Upper lobe of left lung (tissue), 6 donors: Measurements from ENCODE around the gene RBM8A. TPM values are rescaled to one million over a fixed set of nuclear protein-coding genes. Genes with fewer than 3 reads are reported as not detected.

Source experiments
- ATAC-seq, 2 donors: fragments of 200-7000 bp; cut with Tn5 transposase; one replicate each; pipeline ENCODE4 v1.9.1; 2022; ENCODE audit warnings: mild to moderate bottlenecking in 2 of 2, moderate library complexity in 2 of 2; ENCODE audit not compliant: low FRiP score in 2 of 2
- DNase-seq, 2 donors: peaks; one replicate each; pipeline ENCODE4 v3.0.0-alpha.2; 2019 to 2020
- H3K27ac ChIP-seq, 4 donors: fragments of 200-600 bp; sonication (generic); one replicate each; pipeline ENCODE4 v1.5.1; 2016 to 2019
- H3K27me3 ChIP-seq, 4 donors: fragments of 200-600 bp; sonication (generic); one replicate each; pipeline ENCODE4 v1.5.1; 2017 to 2019
- H3K36me3 ChIP-seq, 4 donors: fragments of 200-600 bp; sonication (generic); one replicate each; pipeline ENCODE4 v1.5.1; 2016 to 2019
- H3K4me1 ChIP-seq, 4 donors: fragments of 200-600 bp; sonication (generic); one replicate each; pipeline ENCODE4 v1.5.1; 2018 to 2019
- H3K4me3 ChIP-seq, 4 donors: fragments of 200-600 bp; sonication (generic); one replicate each; pipeline ENCODE4 v1.5.1; 2017 to 2019; ENCODE audit warnings: mild to moderate bottlenecking in 2 of 4, moderate library complexity in 1 of 4
- H3K9me3 ChIP-seq, 4 donors: fragments of 200-600 bp; sonication (generic); one replicate each; pipeline ENCODE4 v1.5.1; 2018 to 2019
- CTCF ChIP-seq, 6 experiments: fragments of 450-650 bp in 4 of 6; fragments of 200-600 bp in 2 of 6; sonication (generic) in 2 of 6; IDR thresholded peaks; one replicate each; pipeline ENCODE4 v1.5.1; 2016 to 2019; ENCODE audit warnings: antibody characterized with exemption in 6 of 6
- EP300 ChIP-seq, 4 donors: sonication (generic); formaldehyde crosslinking; IDR thresholded peaks; one replicate each; pipeline ENCODE4 v1.5.1; 2017; ENCODE audit warnings: antibody characterized with exemption in 4 of 4, control low read depth in 2 of 4
- POLR2A ChIP-seq, 4 donors: fragments of 450-650 bp; IDR thresholded peaks; one replicate each; pipeline ENCODE4 v1.5.1; 2016 to 2017; ENCODE audit warnings: antibody characterized with exemption in 4 of 4, mild to moderate bottlenecking in 2 of 4
- POLR2AphosphoS5 ChIP-seq, 2 donors: sonication (generic); formaldehyde crosslinking; IDR thresholded peaks; one replicate each; pipeline ENCODE4 v1.5.1; 2017; ENCODE audit warnings: antibody characterized with exemption in 2 of 2
- WGBS, 2 donors: methylation state at CpG; one replicate each; pipeline ENCODE4 v1.1.5; 2017 to 2018; 5-methylcytosine and 5-hydroxymethylcytosine counted together
- total RNA-seq, 6 donors: library from RNA; depleted of rRNA in 4 of 6; stranded (reverse); fragments of >200 nt in 4 of 6; gene quantifications; one replicate each; pipeline versions ENCODE4 v1.1.0 to v1.2.1, GENCODE V29; 2016 to 2021
- donor health status: DM: no; HTN: no; CAD: no; lungs with moderate emphysema.
- donor health status: DM: no; HTN: yes; CAD: no; lungs with severe emphysema.

The RBM8A gene
- total RNA-seq, 6 donors from 2014 or later, result 30.1 to 144 (median 101) TPM

DNA sequence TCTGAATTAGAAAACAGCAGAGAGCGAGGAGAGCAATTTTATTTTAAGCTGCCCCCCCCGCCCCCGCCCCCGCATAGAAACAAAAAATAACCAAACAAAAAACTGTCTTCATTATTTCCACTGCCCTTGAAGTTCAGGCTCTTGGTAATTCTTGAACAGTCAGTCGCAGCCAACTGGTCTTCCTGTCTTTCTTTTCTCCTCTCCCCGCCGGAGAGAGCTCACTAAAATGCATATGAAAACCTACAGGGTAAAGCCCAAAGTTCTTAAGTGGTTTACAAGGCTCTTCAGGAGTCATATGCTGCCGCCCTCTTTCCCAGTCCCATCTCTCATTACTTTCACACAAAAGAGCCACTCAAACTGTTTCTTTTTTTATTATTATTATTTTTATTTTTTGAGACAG lies 40.5 kb downstream of the RBM8A start:
- H3K4me1 ChIP-seq, result peaks cover 21 to 32% (median 29%) of the 10 kb centered on the region in 4 donors

GRCh38 chr1:145886390-145886789 lies 40.9 kb downstream of the RBM8A start:
- WGBS, 2 donors, result 47 to 48% methylated on average over 11 of the region's 11 CpGs
- DNase-seq (no peak), ATAC-seq (no peak)
- no peaks in the 10 kb centered on the region for H3K27me3 ChIP-seq
- peaks cover 17 to 28% (median 25%) of the 10 kb centered on the region in 4 donors for H3K4me1 ChIP-seq
- H3K4me3 ChIP-seq, result peak overlapping the region; percentile 51 to 91 (median 64)
- no peaks in the 10 kb centered on the region for H3K9me3 ChIP-seq
- no peaks in the 10 kb centered on the region for H3K36me3 ChIP-seq
- TF ChIP-seq CTCF (IDR thresholded peaks at IDR 0.05) (no peak), POLR2A (IDR thresholded peaks at IDR 0.05) (no peak), POLR2AphosphoS5 (IDR thresholded peaks at IDR 0.05) (no peak), EP300 (IDR thresholded peaks at IDR 0.05) (no peak)
- H3K27ac ChIP-seq, result peak overlapping the region in 3 of 4 donors; percentile 7 to 68 (median 61)

More for the DNA sequence above, 40.5 kb downstream of the RBM8A start:
- Histone ChIP-seq H3K27ac (peak overlapping the region in 1 of 4 donors; percentile 61), H3K4me3 (no peak overlapping the region), H3K9me3 (no peaks in the 10 kb centered on the region), H3K36me3 (no peaks in the 10 kb centered on the region), H3K27me3 (no peaks in the 10 kb centered on the region)
- DNase-seq (no peak), ATAC-seq (no peak)
- no peak for TF ChIP-seq POLR2A (IDR thresholded peaks at IDR 0.05)
- no peak for TF ChIP-seq EP300 (IDR thresholded peaks at IDR 0.05)
- no peak for TF ChIP-seq CTCF (IDR thresholded peaks at IDR 0.05)
- TF ChIP-seq POLR2AphosphoS5 (IDR thresholded peaks at IDR 0.05), result no peak
- WGBS, 2 donors, result 50 to 71% methylated on average over 8 of the region's 8 CpGs

DNA sequence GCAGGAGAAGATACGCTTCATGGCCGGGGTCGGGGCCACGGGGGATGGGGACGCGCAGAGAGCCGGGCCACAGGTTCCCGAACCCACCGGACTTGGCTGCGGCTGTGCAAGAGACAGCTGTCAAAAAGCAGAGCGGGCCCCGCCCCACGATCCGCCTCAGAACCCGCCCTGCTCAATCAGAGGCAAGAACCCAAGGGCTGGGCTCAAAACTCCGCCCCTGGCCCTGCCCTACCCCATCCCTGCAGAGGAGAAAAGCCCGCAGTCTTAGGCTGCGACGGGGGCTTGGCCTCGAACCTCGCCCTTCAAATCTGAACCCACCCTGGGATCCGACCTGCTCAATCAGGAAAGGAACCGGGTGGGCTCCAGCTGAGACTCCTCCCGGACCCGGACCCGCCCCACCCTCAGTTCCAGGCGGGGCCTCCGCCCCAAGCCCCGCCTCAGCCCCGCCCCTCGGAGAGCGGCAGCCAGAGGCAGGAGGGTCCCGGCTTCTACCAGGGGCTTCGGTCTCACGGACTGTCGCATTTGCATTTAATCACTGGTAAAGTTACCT lies 41.5 kb downstream of the RBM8A start, which contains the start of gene ANKRD35:
Gene ANKRD35 (minus strand): TSS at position 129 of the 550 bp plus-strand sequence. CDS start 108 bp downstream, at position 21.
- H3K4me3 ChIP-seq, result peak within 1 kb of the TSS; percentile 51 to 91 (median 64)
- H3K36me3 ChIP-seq, result no peaks in the 10 kb centered on the region
- H3K27me3 ChIP-seq, result no peaks in the 10 kb centered on the region
- peaks cover 11 to 22% (median 19%) of the 10 kb centered on the region in 4 donors for H3K4me1 ChIP-seq
- peak within 1 kb of the TSS in 3 of 4 donors; percentile 7 to 68 (median 61) for H3K27ac ChIP-seq
- 0 to 3% methylated on average over 1 to 32 of the region's 36 CpGs for WGBS, 2 donors
- DNase-seq (peak; percentile 92 to 95), ATAC-seq (peak; percentile 95 to 98)
- no peak for TF ChIP-seq POLR2A (IDR thresholded peaks at IDR 0.05)
- no peak for TF ChIP-seq EP300 (IDR thresholded peaks at IDR 0.05)
- TF ChIP-seq CTCF (IDR thresholded peaks at IDR 0.05), result no peak
- TF ChIP-seq POLR2AphosphoS5 (IDR thresholded peaks at IDR 0.05), result no peak
- H3K9me3 ChIP-seq, result no peaks in the 10 kb centered on the region

GRCh38 chr1:145884675-145885074 lies 42.6 kb downstream of the RBM8A start:
- H3K4me3 ChIP-seq, result no peak overlapping the region
- 83% methylated on average over 1 of the region's 1 CpG for WGBS, 2 donors
- no peaks in the 10 kb centered on the region for H3K9me3 ChIP-seq
- DNase-seq, result no peak
- no peak overlapping the region for H3K27ac ChIP-seq
- no peak for ATAC-seq
- no peaks in the 10 kb centered on the region for H3K27me3 ChIP-seq
- H3K36me3 ChIP-seq, result no peaks in the 10 kb centered on the region
- peaks cover 6 to 17% (median 10%) of the 10 kb centered on the region in 4 donors for H3K4me1 ChIP-seq
- TF ChIP-seq POLR2A (IDR thresholded peaks at IDR 0.05) (no peak), POLR2AphosphoS5 (IDR thresholded peaks at IDR 0.05) (no peak), CTCF (IDR thresholded peaks at IDR 0.05) (no peak), EP300 (IDR thresholded peaks at IDR 0.05) (no peak)

GRCh38 chr1:145879775-145880174 lies 47.5 kb downstream of the RBM8A start:
- Histone ChIP-seq H3K4me1 (no peaks in the 10 kb centered on the region), H3K27ac (no peak overlapping the region), H3K4me3 (no peak overlapping the region), H3K9me3 (no peaks in the 10 kb centered on the region), H3K27me3 (no peaks in the 10 kb centered on the region), H3K36me3 (no peaks in the 10 kb centered on the region)
- ATAC-seq (no peak), DNase-seq (no peak)
- WGBS, 2 donors, result 66 to 72% methylated on average over 5 of the region's 5 CpGs
- TF ChIP-seq CTCF (IDR thresholded peaks at IDR 0.05) (no peak), POLR2AphosphoS5 (IDR thresholded peaks at IDR 0.05) (no peak), POLR2A (IDR thresholded peaks at IDR 0.05) (no peak), EP300 (IDR thresholded peaks at IDR 0.05) (no peak)
